GM12892 (cell line): ENCODE data around the gene EXOC3L4.

ENCODE experiments used
- POLR2A ChIP-seq: IDR thresholded peaks from 2 replicates; pipeline ENCODE4 v1.6.1; 2011; ENCODE audit warnings: low read depth, low read length, control low read depth
- POLR2AphosphoS5 ChIP-seq: IDR thresholded peaks from 2 replicates; pipeline ENCODE4 v1.6.1; 2011; ENCODE audit warnings: low read depth, low read length, control low read depth
- TAF1 ChIP-seq: IDR thresholded peaks from 2 replicates; pipeline ENCODE4 v1.6.1; 2011; ENCODE audit warnings: low read depth, mild to moderate bottlenecking, control low read depth, low read length, borderline replicate concordance

- TF ChIP-seq POLR2A (no peak), POLR2AphosphoS5 (no peak), TAF1 (no peak)
Measured at GRCh38 chr14:103107941-103108748, 13.6 kb downstream of the EXOC3L4 start.
